Osteocyte (in vitro differentiated cells): ENCODE results near the gene SNRPF. TPM values are rescaled to one million over a fixed set of nuclear protein-coding genes. Genes with fewer than 3 reads are reported as not detected.
A peak's percentile ranks its signal among the peaks of the same experiment; 100 is the strongest.

Experiments used
- DNase-seq: peaks from one replicate; pipeline ENCODE4 v3.0.0; 2021; ENCODE audit warnings: mixed read lengths; ENCODE audit not compliant: unreplicated experiment; ENCODE audit errors: extremely low spot score
- H3K27ac Mint-ChIP-seq: one replicate; pipeline ENCODE4 v1.8.0; 2021; ENCODE audit warnings: mild to moderate bottlenecking, mixed read lengths; ENCODE audit not compliant: unreplicated experiment
- H3K27me3 Mint-ChIP-seq: one replicate; pipeline ENCODE4 v1.8.0; 2021; ENCODE audit warnings: mixed read lengths; ENCODE audit not compliant: unreplicated experiment
- H3K36me3 Mint-ChIP-seq: one replicate; pipeline ENCODE4 v1.8.0; 2021; ENCODE audit warnings: mixed read lengths; ENCODE audit not compliant: unreplicated experiment
- H3K4me1 Mint-ChIP-seq: one replicate; pipeline ENCODE4 v1.8.0; 2021; ENCODE audit warnings: mixed read lengths; ENCODE audit not compliant: unreplicated experiment
- H3K4me3 Mint-ChIP-seq: one replicate; pipeline ENCODE4 v1.8.0; 2021; ENCODE audit warnings: mild to moderate bottlenecking, moderate library complexity, mixed read lengths; ENCODE audit not compliant: unreplicated experiment
- H3K9me3 Mint-ChIP-seq: one replicate; pipeline ENCODE4 v1.8.0; 2021; ENCODE audit warnings: mixed read lengths; ENCODE audit not compliant: unreplicated experiment
- total RNA-seq: library from RNA; stranded (reverse); gene quantifications from 2 replicates; pipeline ENCODE4 v1.2.1, GENCODE V29; 2021
- TF ChIP-seq, protein P1 (sequence below): fragments of 200-600 bp; sonication (generic); IDR thresholded peaks from 2 replicates; pipeline ENCODE4 v1.5.0; 2021; ENCODE audit warnings: antibody characterized with exemption, mild to moderate bottlenecking, moderate library complexity

SNRPF gene
- total RNA-seq, 1 donor from 2014 or later: 18.1 TPM

DNA sequence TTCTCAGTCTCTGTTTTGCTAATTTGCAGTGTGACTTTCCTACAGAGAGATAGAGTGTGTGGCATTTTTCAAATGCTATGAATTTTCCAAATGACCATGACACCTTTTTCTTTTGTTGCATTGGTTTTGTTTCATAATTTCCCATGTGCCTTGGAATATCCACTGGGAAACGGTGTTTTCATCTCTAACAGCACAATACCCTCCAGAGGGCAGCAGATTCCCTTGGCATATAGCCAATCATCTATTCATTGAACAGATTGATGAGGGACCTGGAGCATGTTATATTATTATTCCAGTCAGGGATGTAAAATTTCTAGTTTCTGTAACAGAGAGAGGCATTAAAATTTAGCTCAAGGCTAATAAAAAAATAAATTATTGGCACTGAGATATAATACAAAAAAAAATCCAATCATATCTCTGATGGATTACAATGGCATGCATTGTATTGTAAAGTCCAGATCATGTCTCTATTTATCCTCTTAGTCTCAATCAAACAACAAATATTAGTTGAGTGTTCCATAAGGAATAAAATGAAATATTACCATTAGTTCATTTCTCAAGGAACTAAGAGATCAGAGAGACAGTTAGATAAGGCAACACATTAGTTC lies 38.6 kb upstream of the SNRPF start:
- no peaks in the 10 kb centered on the region for H3K9me3 Mint-ChIP-seq
- H3K27ac Mint-ChIP-seq: no peak overlapping the region
- no peak for DNase-seq
- no peaks in the 10 kb centered on the region for H3K36me3 Mint-ChIP-seq
- peaks cover 4% of the 10 kb centered on the region for H3K4me1 Mint-ChIP-seq
- TF ChIP-seq, protein P1, sequence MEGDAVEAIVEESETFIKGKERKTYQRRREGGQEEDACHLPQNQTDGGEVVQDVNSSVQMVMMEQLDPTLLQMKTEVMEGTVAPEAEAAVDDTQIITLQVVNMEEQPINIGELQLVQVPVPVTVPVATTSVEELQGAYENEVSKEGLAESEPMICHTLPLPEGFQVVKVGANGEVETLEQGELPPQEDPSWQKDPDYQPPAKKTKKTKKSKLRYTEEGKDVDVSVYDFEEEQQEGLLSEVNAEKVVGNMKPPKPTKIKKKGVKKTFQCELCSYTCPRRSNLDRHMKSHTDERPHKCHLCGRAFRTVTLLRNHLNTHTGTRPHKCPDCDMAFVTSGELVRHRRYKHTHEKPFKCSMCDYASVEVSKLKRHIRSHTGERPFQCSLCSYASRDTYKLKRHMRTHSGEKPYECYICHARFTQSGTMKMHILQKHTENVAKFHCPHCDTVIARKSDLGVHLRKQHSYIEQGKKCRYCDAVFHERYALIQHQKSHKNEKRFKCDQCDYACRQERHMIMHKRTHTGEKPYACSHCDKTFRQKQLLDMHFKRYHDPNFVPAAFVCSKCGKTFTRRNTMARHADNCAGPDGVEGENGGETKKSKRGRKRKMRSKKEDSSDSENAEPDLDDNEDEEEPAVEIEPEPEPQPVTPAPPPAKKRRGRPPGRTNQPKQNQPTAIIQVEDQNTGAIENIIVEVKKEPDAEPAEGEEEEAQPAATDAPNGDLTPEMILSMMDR: peak; percentile 68
- peaks cover 17% of the 10 kb centered on the region for H3K27me3 Mint-ChIP-seq
- H3K4me3 Mint-ChIP-seq: no peak overlapping the region

- Mint-ChIP-seq H3K27ac (no peak overlapping the region), H3K27me3 (peaks cover 22% of the 10 kb centered on the region), H3K36me3 (no peaks in the 10 kb centered on the region), H3K4me1 (peaks cover 15% of the 10 kb centered on the region), H3K4me3 (no peak overlapping the region), H3K9me3 (no peaks in the 10 kb centered on the region)
- TF ChIP-seq, protein P1: no peak
- no peak for DNase-seq
These were observed 29.4 kb upstream of the SNRPF start for GRCh38 chr12:95829395-95829794.

DNA sequence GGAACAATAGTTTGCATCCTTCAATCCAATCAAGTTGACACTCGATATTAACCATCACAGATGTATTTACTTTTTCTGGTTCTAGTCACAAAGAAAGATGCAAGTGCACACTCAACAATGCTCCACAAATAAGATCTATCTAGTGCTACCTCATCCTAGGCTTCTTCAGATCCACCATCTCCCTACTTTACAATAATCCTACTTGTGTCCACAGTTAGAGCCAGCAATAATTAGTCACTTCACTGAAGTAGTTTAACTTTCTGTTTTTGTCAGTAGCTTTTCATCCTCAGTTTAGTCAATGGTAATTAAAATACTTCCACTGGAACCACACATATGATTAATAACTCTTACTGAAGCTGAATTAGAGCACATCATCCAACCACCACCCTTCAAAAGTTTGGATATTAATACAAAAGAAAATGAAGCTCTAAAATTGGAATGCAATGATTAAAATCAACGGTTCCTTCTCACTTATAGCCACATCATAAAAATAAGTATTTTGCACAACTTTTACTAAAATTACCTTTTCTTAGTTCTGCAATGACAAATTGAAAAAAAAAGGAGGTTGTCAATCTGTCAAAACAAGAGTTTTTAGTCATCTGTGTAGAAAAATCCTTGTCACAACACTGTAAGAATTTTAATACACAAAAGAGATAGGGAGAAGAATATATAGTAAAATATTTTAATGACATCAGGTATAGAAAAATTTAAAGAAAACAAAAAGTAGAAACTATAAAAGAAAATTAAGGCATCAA lies 28.2 kb upstream of the SNRPF start:
- DNase-seq: no peak
- H3K4me3 Mint-ChIP-seq: no peak overlapping the region
- H3K27me3 Mint-ChIP-seq: peaks cover 28% of the 10 kb centered on the region
- H3K9me3 Mint-ChIP-seq: no peaks in the 10 kb centered on the region
- H3K36me3 Mint-ChIP-seq: no peaks in the 10 kb centered on the region
- H3K27ac Mint-ChIP-seq: no peak overlapping the region
- TF ChIP-seq, protein P1: no peak
- H3K4me1 Mint-ChIP-seq: peaks cover 15% of the 10 kb centered on the region

DNA sequence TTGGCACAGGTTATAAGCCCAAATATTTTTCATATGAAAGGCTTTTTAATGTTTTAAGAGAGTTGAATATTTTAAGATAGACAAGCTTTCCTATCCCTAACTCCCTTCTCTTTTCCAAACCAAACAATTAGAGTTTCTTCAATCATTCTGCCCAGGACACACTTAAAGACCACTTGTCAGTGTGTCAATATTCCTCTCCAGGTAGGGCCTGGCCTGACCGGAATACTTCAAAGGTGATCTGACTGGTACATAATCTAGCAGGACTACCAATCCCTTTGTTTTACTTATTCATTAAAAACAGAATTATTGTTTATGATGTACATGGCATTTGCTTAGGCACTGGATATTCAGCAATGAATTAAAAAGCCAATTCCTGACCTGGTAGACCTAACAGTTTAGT lies 24.2 kb upstream of the SNRPF start:
- Mint-ChIP-seq H3K27me3 (peaks cover 52% of the 10 kb centered on the region), H3K36me3 (no peaks in the 10 kb centered on the region), H3K9me3 (no peaks in the 10 kb centered on the region), H3K27ac (no peak overlapping the region), H3K4me3 (no peak overlapping the region), H3K4me1 (peaks cover 10% of the 10 kb centered on the region)
- TF ChIP-seq, protein P1: no peak
- no peak for DNase-seq

- H3K9me3 Mint-ChIP-seq: no peaks in the 10 kb centered on the region
- H3K4me1 Mint-ChIP-seq: peaks cover 8% of the 10 kb centered on the region
- H3K4me3 Mint-ChIP-seq: no peak overlapping the region
- H3K27me3 Mint-ChIP-seq: peaks cover 43% of the 10 kb centered on the region
- no peaks in the 10 kb centered on the region for H3K36me3 Mint-ChIP-seq
- TF ChIP-seq, protein P1: no peak
- DNase-seq: no peak
- no peak overlapping the region for H3K27ac Mint-ChIP-seq
These were observed 22.6 kb upstream of the SNRPF start for GRCh38 chr12:95836185-95836609.
